PC-9 (cell line): Measurements from ENCODE around the gene SLC16A12. TPM values are rescaled to one million over a fixed set of nuclear protein-coding genes. Genes with fewer than 3 reads are reported as not detected.
"Not testable (repeated sequence)": the region's sequence is repeated elsewhere in the genome, so short reads cannot be mapped to it uniquely, and the experiment has no call there.

ENCODE experiments used
- BruUV-seq: library from RNA; stranded (reverse); fragments of 400-500 nt; replicated peaks from 2 replicates; lab custom pipeline; 2021; lab: Mats Ljungman, UMichigan
- CTCF ChIA-PET: fragments of 300-600 bp; sonication (Branson Sonifier 250); formaldehyde crosslinking; loops from one replicate; lab custom pipeline; 2022; ENCODE audit warnings: antibody characterized with exemption; lab: Charles Lee
- POLR2A ChIA-PET: fragments of 300-600 bp; sonication (Branson Sonifier 250); formaldehyde crosslinking; loops from one replicate; lab custom pipeline; 2022; ENCODE audit warnings: antibody characterized with exemption; ENCODE audit not compliant: unreplicated experiment; lab: Charles Lee
- DNase-seq, 2 experiments: peaks; one replicate each; pipeline versions ENCODE4 v3.0.0 to v3.0.0-alpha.2; 2015 to 2022; ENCODE audit warnings: mixed read lengths in 1 of 2
- H2AFZ ChIP-seq: fragments of 200-600 bp; sonication (generic); 2 replicates; pipeline ENCODE4 v1.8.1; 2017; ENCODE audit warnings: antibody characterized with exemption
- H3F3A ChIP-seq: fragments of 200-600 bp; sonication (generic); 2 replicates; pipeline ENCODE4 v1.8.1; 2017; ENCODE audit warnings: antibody characterized with exemption, mild to moderate bottlenecking, low read depth; ENCODE audit not compliant: insufficient read depth
- H3K27ac ChIP-seq: fragments of 200-600 bp; sonication (generic); 2 replicates; pipeline ENCODE4 v1.6.1; 2016; ENCODE audit warnings: mixed run types
- H3K27me3 ChIP-seq: fragments of 200-600 bp; sonication (generic); 2 replicates; pipeline ENCODE4 v1.6.1; 2016; ENCODE audit warnings: low read depth, mixed run types; ENCODE audit not compliant: insufficient read depth
- H3K36me3 ChIP-seq: fragments of 200-600 bp; sonication (generic); 2 replicates; pipeline ENCODE4 v1.6.1; 2016; ENCODE audit warnings: low read depth, mixed run types
- H3K4me1 ChIP-seq: fragments of 200-600 bp; sonication (generic); replicated peaks from 2 replicates; pipeline ENCODE4 v1.6.1; 2016; ENCODE audit warnings: mixed run types; ENCODE audit not compliant: insufficient read depth
- H3K4me2 ChIP-seq: fragments of 200-600 bp; sonication (generic); 2 replicates; pipeline ENCODE4 v1.6.1; 2017; ENCODE audit warnings: mixed run types
- H3K4me3 ChIP-seq: fragments of 200-600 bp; sonication (generic); 2 replicates; pipeline ENCODE4 v1.6.1; 2016; ENCODE audit warnings: mixed run types
- H3K79me2 ChIP-seq: fragments of 200-600 bp; sonication (generic); 2 replicates; pipeline ENCODE4 v1.6.1; 2017; ENCODE audit warnings: low read depth, mixed run types
- H3K9me2 ChIP-seq: fragments of 200-600 bp; sonication (generic); 2 replicates; pipeline ENCODE4 v1.8.1; 2017; ENCODE audit warnings: mild to moderate bottlenecking; ENCODE audit not compliant: insufficient read depth
- H3K9me3 ChIP-seq: fragments of 200-600 bp; sonication (generic); 2 replicates; pipeline ENCODE4 v1.8.1; 2016; ENCODE audit warnings: low read depth; ENCODE audit not compliant: insufficient read depth
- H4K20me1 ChIP-seq: fragments of 200-600 bp; sonication (generic); 2 replicates; pipeline ENCODE4 v1.8.1; 2017; ENCODE audit not compliant: insufficient read depth
- CTCF ChIP-seq: fragments of 200-600 bp; sonication (generic); conservative IDR thresholded peaks from 2 replicates; pipeline ENCODE4 v1.6.1; 2017; ENCODE audit warnings: mixed run types, antibody characterized with exemption, mild to moderate bottlenecking, moderate library complexity
- EZH2 ChIP-seq: fragments of 200-600 bp; sonication (generic); IDR thresholded peaks from 2 replicates; pipeline ENCODE4 v1.8.0; 2017; ENCODE audit warnings: antibody characterized with exemption, low read depth
- intact Hi-C: fragments of 100-400 bp; cut with micrococcal nuclease; formaldehyde crosslinking; loops from one replicate; pipeline ENCODE4 v1.10.0; 2022; ENCODE audit not compliant: unreplicated experiment
- total RNA-seq: library from RNA; stranded (reverse); gene quantifications from 2 replicates; pipeline ENCODE4 v1.2.3, GENCODE V29; 2021

SLC16A12 gene
- total RNA-seq, 1 experiment from 2014 or later = 0.74 TPM

GRCh38 chr10:89454561-89455347, 80.6 kb downstream of the SLC16A12 start:
- H3K9me2 ChIP-seq = no peaks in the 10 kb centered on the region; the same call in 1 of the 2 replicates
- no peak overlapping the region for H3K27ac ChIP-seq
- H3K4me3 ChIP-seq = no peak overlapping the region
- intact Hi-C loops = no loop called here
- H3K27me3 ChIP-seq = no peaks in the 10 kb centered on the region
- no peaks in the 10 kb centered on the region for H4K20me1 ChIP-seq
- no peak overlapping the region for H2AFZ ChIP-seq
- ChIA-PET CTCF (no interaction called here), POLR2A (no interaction called here)
- H3K79me2 ChIP-seq = no peaks in the 10 kb centered on the region
- H3K36me3 ChIP-seq = no peaks in the 10 kb centered on the region
- no peak for TF ChIP-seq CTCF
- H3K4me1 ChIP-seq = no peaks in the 10 kb centered on the region; the same call in 1 of the 2 replicates
- no TSS peak for BruUV-seq
- no peaks in the 10 kb centered on the region for H3F3A ChIP-seq
- H3K9me3 ChIP-seq = no peaks in the 10 kb centered on the region
- no peak for DNase-seq
- no peak overlapping the region for H3K4me2 ChIP-seq

- H3K9me2 ChIP-seq = no peaks in the 10 kb centered on the region; the same call in 1 of the 2 replicates
- no TSS peak for BruUV-seq
- no peaks in the 10 kb centered on the region for H3K79me2 ChIP-seq
- no peak for TF ChIP-seq EZH2
- TF ChIP-seq CTCF = no peak
- H3K9me3 ChIP-seq = no peaks in the 10 kb centered on the region
- no peak for DNase-seq
- H3K4me2 ChIP-seq = no peak overlapping the region
- ChIA-PET CTCF (no interaction called here), POLR2A (no interaction called here)
- no peak overlapping the region for H3K4me3 ChIP-seq
- H3K27ac ChIP-seq = no peak overlapping the region
- H3K27me3 ChIP-seq = no peaks in the 10 kb centered on the region
- intact Hi-C loops = no loop called here
- H3K4me1 ChIP-seq = no peaks in the 10 kb centered on the region
- no peaks in the 10 kb centered on the region for H4K20me1 ChIP-seq
- no peaks in the 10 kb centered on the region for H3F3A ChIP-seq
- H3K36me3 ChIP-seq = no peaks in the 10 kb centered on the region
- no peak overlapping the region for H2AFZ ChIP-seq
Measured at GRCh38 chr10:89452193-89452592, 83.2 kb downstream of the SLC16A12 start.

GRCh38 chr10:89450901-89451300, 84.5 kb downstream of the SLC16A12 start:
- BruUV-seq = no TSS peak
- TF ChIP-seq CTCF (no peak), EZH2 (no peak)
- Histone ChIP-seq H3K4me1 (no peaks in the 10 kb centered on the region), H3K79me2 (no peaks in the 10 kb centered on the region), H3K27ac (no peak overlapping the region), H3K9me3 (no peaks in the 10 kb centered on the region), H3F3A (no peaks in the 10 kb centered on the region), H3K4me3 (no peak overlapping the region), H3K36me3 (no peaks in the 10 kb centered on the region), H3K4me2 (no peak overlapping the region), H3K27me3 (no peaks in the 10 kb centered on the region), H2AFZ (no peak overlapping the region), H3K9me2 (no peaks in the 10 kb centered on the region; the same call in 1 of the 2 replicates), H4K20me1 (no peaks in the 10 kb centered on the region)
- CTCF ChIA-PET = no interaction called here
- intact Hi-C loops = no loop called here
- POLR2A ChIA-PET = no interaction called here
- DNase-seq = no peak

GRCh38 chr10:89444819-89445218, 90.6 kb downstream of the SLC16A12 start:
- DNase-seq, H3K4me1 ChIP-seq, intact Hi-C loops, H3K4me3 ChIP-seq, H3K27me3 ChIP-seq, H3K9me2 ChIP-seq, POLR2A ChIA-PET, H3K36me3 ChIP-seq, H3K4me2 ChIP-seq, H2AFZ ChIP-seq, H3F3A ChIP-seq, H4K20me1 ChIP-seq, CTCF ChIA-PET, H3K27ac ChIP-seq, H3K79me2 ChIP-seq, BruUV-seq, H3K9me3 ChIP-seq: not testable (repeated sequence)
